A673 (cell line): ENCODE data around the gene TANC2.

Source experiments
- EZH2 ChIP-seq: fragments of 200-600 bp; sonication (generic); IDR thresholded peaks from 2 replicates; pipeline ENCODE4 v1.6.1; 2017; ENCODE audit warnings: borderline replicate concordance, low read depth, mild to moderate bottlenecking, mixed read lengths, antibody characterized with exemption, low read length; ENCODE audit not compliant: poor library complexity, severe bottlenecking
- TF ChIP-seq, protein P1 (sequence below): fragments of 300-800, 200-600 bp; sonication (generic); conservative IDR thresholded peaks from 2 replicates; pipeline ENCODE4 v1.5.1; 2017; ENCODE audit warnings: low read depth, mild to moderate bottlenecking, antibody characterized with exemption, low read length, moderate library complexity, mixed read lengths

- no peak for TF ChIP-seq EZH2
- TF ChIP-seq, protein P1, sequence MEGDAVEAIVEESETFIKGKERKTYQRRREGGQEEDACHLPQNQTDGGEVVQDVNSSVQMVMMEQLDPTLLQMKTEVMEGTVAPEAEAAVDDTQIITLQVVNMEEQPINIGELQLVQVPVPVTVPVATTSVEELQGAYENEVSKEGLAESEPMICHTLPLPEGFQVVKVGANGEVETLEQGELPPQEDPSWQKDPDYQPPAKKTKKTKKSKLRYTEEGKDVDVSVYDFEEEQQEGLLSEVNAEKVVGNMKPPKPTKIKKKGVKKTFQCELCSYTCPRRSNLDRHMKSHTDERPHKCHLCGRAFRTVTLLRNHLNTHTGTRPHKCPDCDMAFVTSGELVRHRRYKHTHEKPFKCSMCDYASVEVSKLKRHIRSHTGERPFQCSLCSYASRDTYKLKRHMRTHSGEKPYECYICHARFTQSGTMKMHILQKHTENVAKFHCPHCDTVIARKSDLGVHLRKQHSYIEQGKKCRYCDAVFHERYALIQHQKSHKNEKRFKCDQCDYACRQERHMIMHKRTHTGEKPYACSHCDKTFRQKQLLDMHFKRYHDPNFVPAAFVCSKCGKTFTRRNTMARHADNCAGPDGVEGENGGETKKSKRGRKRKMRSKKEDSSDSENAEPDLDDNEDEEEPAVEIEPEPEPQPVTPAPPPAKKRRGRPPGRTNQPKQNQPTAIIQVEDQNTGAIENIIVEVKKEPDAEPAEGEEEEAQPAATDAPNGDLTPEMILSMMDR = no peak
Measured at GRCh38 chr17:63001689-63002394, 35.8 kb downstream of the TANC2 start.
